Body of pancreas (tissue), 4 donors: ENCODE results near the gene GALNT2.

Experiments used
- CTCF ChIP-seq, 7 experiments: fragments of 450-650 bp in 4 of 7; fragments of 200-600 bp in 3 of 7; sonication (generic) in 3 of 7; IDR thresholded peaks; one replicate each; pipeline ENCODE4 v1.5.1; 2016 to 2019; ENCODE audit warnings: antibody characterized with exemption in 7 of 7
- POLR2A ChIP-seq, 3 donors: fragments of 450-650 bp; IDR thresholded peaks; one replicate each; pipeline ENCODE4 v1.6.1; 2016; ENCODE audit warnings: antibody characterized with exemption in 3 of 3, mild to moderate bottlenecking in 2 of 3

GRCh38 chr1:230049731-230050130, 17.3 kb upstream of the GALNT2 start:
- TF ChIP-seq CTCF (IDR thresholded peaks at IDR 0.05) (no peak), POLR2A (IDR thresholded peaks at IDR 0.05) (no peak)
